Colonic mucosa (tissue), 4 donors: ENCODE measurements around the gene CAMSAP1. TPM values are rescaled to one million over a fixed set of nuclear protein-coding genes. Genes with fewer than 3 reads are reported as not detected.

ENCODE experiments used
- DNase-seq: peaks from one replicate; pipeline ENCODE4 v3.0.0-alpha.2; 2020
- H3K27ac ChIP-seq: fragments of 200-600 bp; one replicate; pipeline ENCODE4 v1.8.0; 2021
- H3K27me3 ChIP-seq: fragments of 200-600 bp; one replicate; pipeline ENCODE4 v1.8.0; 2021
- H3K36me3 ChIP-seq: fragments of 200-600 bp; one replicate; pipeline ENCODE4 v1.8.0; 2021
- H3K4me1 ChIP-seq: fragments of 200-600 bp; one replicate; pipeline ENCODE4 v1.8.0; 2021; ENCODE audit warnings: mild to moderate bottlenecking
- H3K4me3 ChIP-seq: fragments of 200-600 bp; one replicate; pipeline ENCODE4 v1.8.0; 2021
- H3K9ac ChIP-seq, 2 donors: one replicate each; pipeline ENCODE4 v1.7.0; 2013; ENCODE audit warnings: control low read depth in 2 of 2, low read depth in 2 of 2, low read length in 2 of 2
- H3K9me3 ChIP-seq: fragments of 200-600 bp; one replicate; pipeline ENCODE4 v1.8.0; 2021
- intact Hi-C: fragments of 100-400 bp; cut with DNase I; formaldehyde crosslinking; loops from one replicate; pipeline ENCODE4 v1.14.1; 2022
- total RNA-seq, 2 donors: library from RNA; stranded (reverse); fragmentation: NEBNext Ultra II Directional in 1 of 2; extraction: Animal tissue kit (Norgen Biotek cat#: 25700) in 1 of 2; gene quantifications; one replicate each; pipeline ENCODE4 v1.2.1, GENCODE V29; 2021
- TF ChIP-seq, protein P1 (sequence below): fragments of 200-600 bp; IDR thresholded peaks from one replicate; pipeline ENCODE4 v1.8.0; 2022; ENCODE audit warnings: antibody characterized with exemption, mild to moderate bottlenecking
- donor health status: healthy.
- donor health status: DM: no; HTN: no; CAD: no.
- donor health status: DM: no; HTN: no; CAD: no.

CAMSAP1 gene
- total RNA-seq, 2 donors from 2014 or later: 14.0 to 14.4 TPM

DNA sequence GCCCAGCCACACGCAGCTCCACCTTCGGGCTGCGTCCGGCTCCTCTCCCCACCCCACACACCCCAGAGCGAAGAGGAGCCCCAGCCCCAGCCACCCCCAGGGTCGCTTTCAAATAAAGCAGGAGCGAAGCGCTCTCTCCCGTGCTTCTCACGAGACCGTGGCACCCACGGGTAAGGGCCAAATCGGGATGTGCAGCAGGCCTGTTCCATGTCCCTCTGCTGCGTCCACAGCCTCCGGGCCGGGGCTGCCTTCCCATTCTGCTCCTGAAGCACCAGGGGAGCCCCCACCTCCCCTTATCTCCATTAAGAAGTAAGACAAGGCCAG lies 145.5 kb downstream of the CAMSAP1 start:
- TF ChIP-seq, protein P1, sequence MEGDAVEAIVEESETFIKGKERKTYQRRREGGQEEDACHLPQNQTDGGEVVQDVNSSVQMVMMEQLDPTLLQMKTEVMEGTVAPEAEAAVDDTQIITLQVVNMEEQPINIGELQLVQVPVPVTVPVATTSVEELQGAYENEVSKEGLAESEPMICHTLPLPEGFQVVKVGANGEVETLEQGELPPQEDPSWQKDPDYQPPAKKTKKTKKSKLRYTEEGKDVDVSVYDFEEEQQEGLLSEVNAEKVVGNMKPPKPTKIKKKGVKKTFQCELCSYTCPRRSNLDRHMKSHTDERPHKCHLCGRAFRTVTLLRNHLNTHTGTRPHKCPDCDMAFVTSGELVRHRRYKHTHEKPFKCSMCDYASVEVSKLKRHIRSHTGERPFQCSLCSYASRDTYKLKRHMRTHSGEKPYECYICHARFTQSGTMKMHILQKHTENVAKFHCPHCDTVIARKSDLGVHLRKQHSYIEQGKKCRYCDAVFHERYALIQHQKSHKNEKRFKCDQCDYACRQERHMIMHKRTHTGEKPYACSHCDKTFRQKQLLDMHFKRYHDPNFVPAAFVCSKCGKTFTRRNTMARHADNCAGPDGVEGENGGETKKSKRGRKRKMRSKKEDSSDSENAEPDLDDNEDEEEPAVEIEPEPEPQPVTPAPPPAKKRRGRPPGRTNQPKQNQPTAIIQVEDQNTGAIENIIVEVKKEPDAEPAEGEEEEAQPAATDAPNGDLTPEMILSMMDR: no peak
- H3K4me1 ChIP-seq: no peaks in the 10 kb centered on the region
- H3K9ac ChIP-seq: no peak overlapping the region
- H3K4me3 ChIP-seq: no peak overlapping the region
- H3K27ac ChIP-seq: no peak overlapping the region
- no peaks in the 10 kb centered on the region for H3K36me3 ChIP-seq
- intact Hi-C loops: no loop called here
- no peaks in the 10 kb centered on the region for H3K27me3 ChIP-seq
- no peak for DNase-seq
- H3K9me3 ChIP-seq: no peaks in the 10 kb centered on the region

DNA sequence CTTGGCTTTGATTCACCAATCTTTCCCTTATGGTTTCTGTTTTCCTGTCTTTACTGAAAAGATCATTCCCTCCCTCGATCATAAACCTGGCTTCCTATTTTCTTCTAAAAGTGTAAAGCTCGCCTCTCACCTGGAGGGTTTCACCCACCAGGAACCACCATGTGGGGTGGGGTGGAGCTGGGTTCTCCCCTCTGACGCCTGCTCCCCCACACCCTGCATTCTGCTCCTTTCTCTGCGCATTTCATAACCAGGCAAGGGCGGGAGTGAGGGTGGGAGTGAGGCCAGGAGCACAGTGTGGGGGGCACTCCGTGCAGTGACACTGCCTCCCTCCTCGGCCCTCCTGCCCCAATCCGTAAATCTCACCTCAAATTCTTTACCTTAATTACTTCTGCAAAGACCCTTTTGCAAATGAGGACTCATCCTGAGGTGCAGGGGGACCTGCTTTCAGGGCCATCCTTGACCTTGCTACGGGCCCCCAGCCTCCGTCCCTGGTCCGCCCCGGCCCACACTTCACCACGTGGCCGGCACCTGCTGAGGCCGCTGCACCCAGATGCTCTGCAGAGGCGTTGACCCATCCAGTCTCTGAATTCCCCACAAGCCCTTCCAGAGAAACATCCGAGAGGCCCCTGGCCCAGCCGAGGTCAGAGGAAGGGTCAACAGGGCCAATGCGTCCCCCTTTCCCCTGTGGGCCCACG lies 146.0 kb downstream of the CAMSAP1 start:
- H3K27me3 ChIP-seq: no peaks in the 10 kb centered on the region
- H3K27ac ChIP-seq: no peak overlapping the region
- no peak overlapping the region for H3K4me3 ChIP-seq
- H3K9ac ChIP-seq: no peak overlapping the region
- no peak for DNase-seq
- no peaks in the 10 kb centered on the region for H3K4me1 ChIP-seq
- intact Hi-C loops: no loop called here
- no peaks in the 10 kb centered on the region for H3K9me3 ChIP-seq
- TF ChIP-seq, protein P1: no peak
- H3K36me3 ChIP-seq: no peaks in the 10 kb centered on the region

DNA sequence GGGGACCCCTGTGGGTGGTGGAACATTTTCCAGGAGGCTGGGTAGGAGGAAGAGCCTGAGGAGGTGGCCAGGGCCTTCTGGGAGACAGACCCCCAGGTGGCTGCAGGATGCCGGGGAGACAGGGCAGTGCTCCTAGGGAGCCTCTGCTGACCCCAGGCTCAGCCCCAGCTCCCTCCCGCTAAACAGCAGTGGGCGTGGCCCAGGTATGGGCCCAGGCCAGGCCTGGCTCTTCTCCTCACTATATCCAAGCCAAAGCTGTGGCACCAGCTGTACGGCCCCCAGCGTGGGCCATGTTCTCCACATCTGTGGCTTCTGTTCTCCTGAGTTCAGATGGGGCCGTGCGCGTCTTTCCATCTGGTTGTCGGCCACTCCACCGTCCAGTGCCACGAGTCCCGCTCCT lies 146.9 kb downstream of the CAMSAP1 start:
- Histone ChIP-seq H3K9ac (no peak overlapping the region), H3K4me3 (no peak overlapping the region), H3K36me3 (no peaks in the 10 kb centered on the region), H3K27me3 (no peaks in the 10 kb centered on the region), H3K9me3 (no peaks in the 10 kb centered on the region), H3K27ac (no peak overlapping the region), H3K4me1 (no peaks in the 10 kb centered on the region)
- intact Hi-C loops: no loop called here
- TF ChIP-seq, protein P1: no peak
- DNase-seq: no peak

DNA sequence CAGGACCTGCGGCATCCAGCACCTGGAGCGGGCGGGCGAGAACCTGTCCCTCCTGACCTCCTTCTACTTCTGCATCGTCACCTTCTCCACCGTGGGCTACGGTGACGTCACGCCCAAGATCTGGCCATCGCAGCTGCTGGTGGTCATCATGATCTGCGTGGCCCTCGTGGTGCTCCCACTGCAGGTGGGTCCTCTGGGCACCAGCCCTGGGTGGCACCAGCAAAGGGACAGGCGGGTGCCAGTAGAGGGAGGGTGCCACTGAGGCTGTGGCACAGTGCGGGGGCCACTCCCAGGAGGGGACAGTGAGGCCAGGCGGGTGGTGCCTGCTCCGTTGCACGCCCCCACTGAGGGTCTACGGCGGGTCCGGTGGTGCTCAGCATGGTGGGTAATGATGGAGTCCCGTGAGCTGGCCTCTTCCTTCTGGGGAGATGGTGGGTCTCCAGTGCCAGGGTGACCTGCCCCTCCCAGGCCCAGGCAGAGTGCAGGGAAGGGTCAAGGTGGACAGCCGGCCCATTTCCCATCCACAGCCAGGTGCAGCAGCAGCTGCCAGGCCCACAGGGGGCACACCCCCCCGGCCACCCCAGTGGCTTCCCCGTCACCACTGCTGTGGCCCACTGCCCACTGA lies 147.6 kb downstream of the CAMSAP1 start:
- Histone ChIP-seq H3K9ac (no peak overlapping the region), H3K4me1 (no peaks in the 10 kb centered on the region), H3K4me3 (no peak overlapping the region), H3K27ac (no peak overlapping the region), H3K36me3 (no peaks in the 10 kb centered on the region), H3K9me3 (no peaks in the 10 kb centered on the region), H3K27me3 (no peaks in the 10 kb centered on the region)
- TF ChIP-seq, protein P1: no peak
- intact Hi-C loops: no loop called here
- no peak for DNase-seq

DNA sequence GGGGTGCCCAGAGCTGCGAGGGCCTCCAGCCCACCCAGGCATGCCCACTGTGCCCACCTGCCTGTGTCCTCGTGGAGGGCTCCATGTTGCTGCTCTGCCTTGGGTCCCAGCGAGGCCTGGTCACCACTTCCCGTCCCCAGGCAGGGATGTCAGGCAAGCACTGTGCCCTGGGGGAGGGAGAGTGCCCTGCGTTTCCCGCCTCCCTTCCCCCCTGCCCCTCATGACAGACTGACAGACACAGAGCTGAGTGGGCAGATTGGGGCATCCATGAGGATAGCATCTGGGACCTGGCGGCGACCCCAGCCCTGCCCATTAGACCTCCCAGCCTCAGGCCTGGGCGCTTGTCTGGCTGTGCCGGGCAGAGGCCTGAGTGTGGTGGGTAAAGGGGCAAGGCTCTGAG lies 148.5 kb downstream of the CAMSAP1 start:
- DNase-seq: no peak
- Histone ChIP-seq H3K27me3 (no peaks in the 10 kb centered on the region), H3K27ac (no peak overlapping the region), H3K36me3 (no peaks in the 10 kb centered on the region), H3K4me1 (no peaks in the 10 kb centered on the region), H3K9ac (no peak overlapping the region), H3K4me3 (no peak overlapping the region), H3K9me3 (no peaks in the 10 kb centered on the region)
- TF ChIP-seq, protein P1: no peak
- intact Hi-C loops: no loop called here

Other genes with a start within 250 kb of the CAMSAP1 start
- gene LCN9, start 244.2 kb downstream of the CAMSAP1 start, total RNA-seq: not detected
- not detected for gene SOHLH1, start 208.1 kb downstream of the CAMSAP1 start, total RNA-seq
- under 1 TPM in 1 of 2 donors, not detected in 1; 0.08 TPM for gene KCNT1, start 205.4 kb downstream of the CAMSAP1 start, total RNA-seq
- gene UBAC1, start 53.8 kb upstream of the CAMSAP1 start, total RNA-seq: 10 to 100 TPM; 54.9 to 66.5 TPM
- gene NACC2, start 187.7 kb upstream of the CAMSAP1 start, total RNA-seq: 10 to 100 TPM; 20.3 to 21.0 TPM
- 10 to 100 TPM; 40.9 to 67.2 TPM for gene TMEM250, start 211.3 kb upstream of the CAMSAP1 start, total RNA-seq